Cardiac muscle cell (in vitro differentiated cells and primary cell): ENCODE data around the gene RTTN. TPM values are rescaled to one million over a fixed set of nuclear protein-coding genes. Genes with fewer than 3 reads are reported as not detected.
"Not testable (repeated sequence)": the region's sequence is repeated elsewhere in the genome, so short reads cannot be mapped to it uniquely, and the experiment has no call there.

Experiments used
- DNase-seq, 2 donors: peaks; one replicate each; pipeline versions ENCODE4 v3.0.0 to v3.0.0-alpha.2; 2010 to 2017; ENCODE audit warnings: low read depth in 1 of 2, low spot score in 1 of 2
- H3K27ac ChIP-seq: fragments of 200-600 bp; sonication (generic); 2 replicates; pipeline ENCODE4 v1.5.1; 2016
- H3K27me3 ChIP-seq: fragments of 200-600 bp; sonication (generic); 2 replicates; pipeline ENCODE4 v1.6.0; 2016; ENCODE audit warnings: control low read depth
- H3K36me3 ChIP-seq: fragments of 200-600 bp; sonication (generic); 2 replicates; pipeline ENCODE4 v1.5.1; 2016; ENCODE audit warnings: control low read depth
- H3K4me1 ChIP-seq: fragments of 200-600 bp; sonication (generic); 2 replicates; pipeline ENCODE4 v1.8.1; 2017; ENCODE audit warnings: low read depth, mild to moderate bottlenecking, mixed run types
- H3K4me3 ChIP-seq: fragments of 200-600 bp; sonication (generic); 2 replicates; pipeline ENCODE4 v1.5.1; 2016; ENCODE audit warnings: mild to moderate bottlenecking
- H3K9me3 ChIP-seq: fragments of 200-600 bp; sonication (generic); 2 replicates; pipeline ENCODE4 v1.5.1; 2017; ENCODE audit warnings: low read depth, mild to moderate bottlenecking, control low read depth
- polyA plus RNA-seq: library from polyadenylated mRNA; unstranded; fragments of >200 nt; fragmentation: Nextera tagmentation; extraction: Ambion mirVana; gene quantifications from 2 replicates; pipeline ENCODE4 v1.2.1, GENCODE V29; 2016
- total RNA-seq: library from RNA; depleted of rRNA; stranded (reverse); fragments of >200 nt; gene quantifications from 2 replicates; pipeline ENCODE4 v1.2.3, GENCODE V29; 2016
- TF ChIP-seq, protein P1 (sequence below): IDR thresholded peaks from 2 replicates; pipeline ENCODE4 v1.5.1; 2012; ENCODE audit warnings: low read depth, mild to moderate bottlenecking, low read length

The RTTN gene
- total and polyA plus RNA-seq, 2 experiments from 2014 or later, result 4.7 to 21.7 TPM

- H3K4me1 ChIP-seq, result peaks cover 17% of the 10 kb centered on the region
- TF ChIP-seq, protein P1, sequence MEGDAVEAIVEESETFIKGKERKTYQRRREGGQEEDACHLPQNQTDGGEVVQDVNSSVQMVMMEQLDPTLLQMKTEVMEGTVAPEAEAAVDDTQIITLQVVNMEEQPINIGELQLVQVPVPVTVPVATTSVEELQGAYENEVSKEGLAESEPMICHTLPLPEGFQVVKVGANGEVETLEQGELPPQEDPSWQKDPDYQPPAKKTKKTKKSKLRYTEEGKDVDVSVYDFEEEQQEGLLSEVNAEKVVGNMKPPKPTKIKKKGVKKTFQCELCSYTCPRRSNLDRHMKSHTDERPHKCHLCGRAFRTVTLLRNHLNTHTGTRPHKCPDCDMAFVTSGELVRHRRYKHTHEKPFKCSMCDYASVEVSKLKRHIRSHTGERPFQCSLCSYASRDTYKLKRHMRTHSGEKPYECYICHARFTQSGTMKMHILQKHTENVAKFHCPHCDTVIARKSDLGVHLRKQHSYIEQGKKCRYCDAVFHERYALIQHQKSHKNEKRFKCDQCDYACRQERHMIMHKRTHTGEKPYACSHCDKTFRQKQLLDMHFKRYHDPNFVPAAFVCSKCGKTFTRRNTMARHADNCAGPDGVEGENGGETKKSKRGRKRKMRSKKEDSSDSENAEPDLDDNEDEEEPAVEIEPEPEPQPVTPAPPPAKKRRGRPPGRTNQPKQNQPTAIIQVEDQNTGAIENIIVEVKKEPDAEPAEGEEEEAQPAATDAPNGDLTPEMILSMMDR, result no peak
Observed at GRCh38 chr18:70243131-70243929, 37.8 kb upstream of the RTTN start.

GRCh38 chr18:70236921-70237320, 31.4 kb upstream of the RTTN start:
- H3K36me3 ChIP-seq, H3K4me3 ChIP-seq, H3K4me1 ChIP-seq, DNase-seq, H3K27ac ChIP-seq, H3K9me3 ChIP-seq, H3K27me3 ChIP-seq: not testable (repeated sequence)

More at GRCh38 chr18:70243131-70243929, 37.8 kb upstream of the RTTN start:
- no peaks in the 10 kb centered on the region for H3K27me3 ChIP-seq
- H3K27ac ChIP-seq, result no peak overlapping the region
- no peak for DNase-seq
- no peak overlapping the region for H3K4me3 ChIP-seq
- H3K9me3 ChIP-seq, result no peaks in the 10 kb centered on the region
- no peaks in the 10 kb centered on the region for H3K36me3 ChIP-seq

DNA sequence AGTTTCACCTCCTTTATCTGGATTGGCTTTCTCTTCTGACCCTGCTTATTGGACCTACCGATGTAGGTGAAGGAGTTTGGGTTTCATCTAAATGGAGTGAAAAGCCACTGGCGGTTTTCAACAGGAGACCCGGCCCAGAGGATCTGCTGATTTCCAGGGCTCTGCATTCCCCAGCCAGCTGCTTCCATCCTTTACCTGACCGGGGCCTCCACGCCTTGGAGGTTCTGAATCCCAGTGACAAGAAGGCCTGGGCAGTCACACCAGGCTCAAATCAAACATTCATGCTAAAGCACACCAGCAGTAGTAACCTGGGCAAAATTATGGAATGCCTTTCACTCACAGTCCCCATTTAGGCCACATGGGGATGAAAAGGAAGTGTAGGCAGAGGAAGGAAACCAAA, 30.0 kb upstream of the RTTN start:
- TF ChIP-seq, protein P1, result no peak
- Histone ChIP-seq H3K27ac (no peak overlapping the region), H3K4me1 (no peaks in the 10 kb centered on the region), H3K4me3 (no peak overlapping the region), H3K27me3 (no peaks in the 10 kb centered on the region), H3K36me3 (no peaks in the 10 kb centered on the region), H3K9me3 (no peaks in the 10 kb centered on the region)
- no peak for DNase-seq

DNA sequence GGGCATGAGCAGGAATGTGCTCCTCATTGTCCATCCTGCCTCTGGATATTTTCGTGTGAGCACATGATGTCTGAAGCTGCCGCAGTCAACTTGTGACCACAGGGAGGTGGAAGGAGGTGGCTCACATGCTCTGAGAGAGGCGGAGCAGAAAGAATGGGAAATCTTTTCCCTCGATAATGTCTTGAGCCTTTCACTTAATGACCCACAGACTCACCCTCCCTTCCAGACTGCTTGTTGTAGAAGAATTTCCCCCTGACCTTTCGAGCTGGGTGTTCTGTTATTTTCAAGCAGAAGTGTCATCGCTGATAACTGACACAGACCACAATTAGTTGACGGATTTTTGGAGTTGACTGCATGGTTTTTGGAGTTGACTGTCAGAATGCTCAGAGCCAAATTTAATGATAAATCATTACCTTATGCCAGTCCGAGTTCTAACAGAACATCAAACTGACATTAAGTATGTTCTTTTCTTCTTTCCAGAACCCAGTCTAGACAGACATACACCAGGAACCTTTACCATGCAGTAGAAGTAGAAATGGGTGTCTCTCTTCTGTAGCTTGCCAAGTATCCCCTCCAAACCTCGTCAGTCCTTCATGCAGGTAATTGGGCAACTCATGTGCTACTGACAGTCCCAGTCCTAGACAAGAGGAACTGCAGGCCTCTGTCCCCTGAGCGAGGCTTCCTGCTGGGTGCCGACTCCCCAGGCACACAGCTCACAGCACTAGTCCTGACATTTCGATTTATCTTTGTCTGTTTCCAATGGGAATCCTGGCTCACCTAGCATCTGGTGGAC, 29.4 kb upstream of the RTTN start:
- Histone ChIP-seq H3K27me3 (no peaks in the 10 kb centered on the region), H3K4me3 (no peak overlapping the region), H3K36me3 (no peaks in the 10 kb centered on the region), H3K4me1 (no peaks in the 10 kb centered on the region), H3K27ac (no peak overlapping the region), H3K9me3 (no peaks in the 10 kb centered on the region)
- TF ChIP-seq, protein P1, result no peak
- DNase-seq, result peak; percentile 5 to 85

DNA sequence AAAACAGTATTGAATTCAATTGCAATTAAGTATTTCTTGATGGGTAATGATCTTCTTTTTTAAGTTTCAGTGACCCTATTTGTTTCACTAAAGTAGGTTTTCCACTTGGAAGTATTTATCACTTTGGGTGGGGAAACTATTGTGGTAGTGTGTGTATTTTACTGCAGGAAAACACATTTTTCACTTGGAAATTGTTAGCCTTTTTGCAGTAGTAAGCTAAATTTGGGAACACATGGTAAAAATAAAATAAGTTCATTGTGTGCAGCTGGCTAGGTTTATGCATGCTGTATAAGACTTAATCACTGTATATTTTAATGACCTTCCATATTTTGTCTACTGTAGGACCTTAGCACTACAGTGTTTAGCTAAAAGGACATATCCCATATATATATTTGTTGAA, 28.5 kb upstream of the RTTN start:
- Histone ChIP-seq H3K4me1 (no peaks in the 10 kb centered on the region), H3K27me3 (no peaks in the 10 kb centered on the region), H3K9me3 (no peaks in the 10 kb centered on the region), H3K36me3 (no peaks in the 10 kb centered on the region), H3K27ac (no peak overlapping the region), H3K4me3 (no peak overlapping the region)
- no peak for DNase-seq
- TF ChIP-seq, protein P1, result no peak

DNA sequence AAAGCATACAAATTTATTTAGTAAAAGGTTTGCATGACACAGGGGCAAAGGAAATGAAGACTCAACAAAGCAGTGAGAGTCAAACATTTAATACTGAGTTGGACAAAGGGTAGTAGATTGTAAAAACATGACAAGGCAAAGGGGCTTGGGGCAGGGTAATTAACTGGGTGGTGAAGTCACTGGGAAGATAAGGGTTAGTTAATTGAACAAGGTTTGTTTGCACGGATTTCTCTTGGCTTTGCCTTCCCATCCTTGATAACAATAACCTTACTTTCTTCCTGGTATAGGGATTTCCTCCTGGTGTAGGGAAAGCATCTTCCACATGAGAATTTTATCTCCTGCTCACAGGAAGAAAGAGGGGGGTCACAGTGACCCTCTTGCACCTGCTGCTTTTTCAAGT, 26.8 kb upstream of the RTTN start:
- Histone ChIP-seq H3K4me3 (no peak overlapping the region), H3K27me3 (no peaks in the 10 kb centered on the region), H3K9me3 (no peaks in the 10 kb centered on the region), H3K36me3 (no peaks in the 10 kb centered on the region), H3K4me1 (no peaks in the 10 kb centered on the region), H3K27ac (no peak overlapping the region)
- no peak for DNase-seq
- TF ChIP-seq, protein P1, result no peak
